GM13976 (cell line): ENCODE measurements around the gene NKTR.

ENCODE experiments used
- DNase-seq: peaks from one replicate; pipeline ENCODE4 v3.0.0; 2012; ENCODE audit warnings: low spot score
- in situ Hi-C: fragments of 300-500 bp; cut with MboI; formaldehyde crosslinking; loops from one replicate; pipeline ENCODE4 v1.12.0; 2022; ENCODE audit warnings: low sequenced_read_pairs, mixed read lengths, inconsistent platforms; ENCODE audit not compliant: unreplicated experiment
- TF ChIP-seq, protein P1 (sequence below): IDR thresholded peaks from 2 replicates; pipeline ENCODE4 v1.5.1; 2012; ENCODE audit warnings: borderline replicate concordance, mild to moderate bottlenecking; ENCODE audit not compliant: insufficient read depth; ENCODE audit errors: extremely low read depth, missing control alignments, control extremely low read depth

NKTR gene

DNA sequence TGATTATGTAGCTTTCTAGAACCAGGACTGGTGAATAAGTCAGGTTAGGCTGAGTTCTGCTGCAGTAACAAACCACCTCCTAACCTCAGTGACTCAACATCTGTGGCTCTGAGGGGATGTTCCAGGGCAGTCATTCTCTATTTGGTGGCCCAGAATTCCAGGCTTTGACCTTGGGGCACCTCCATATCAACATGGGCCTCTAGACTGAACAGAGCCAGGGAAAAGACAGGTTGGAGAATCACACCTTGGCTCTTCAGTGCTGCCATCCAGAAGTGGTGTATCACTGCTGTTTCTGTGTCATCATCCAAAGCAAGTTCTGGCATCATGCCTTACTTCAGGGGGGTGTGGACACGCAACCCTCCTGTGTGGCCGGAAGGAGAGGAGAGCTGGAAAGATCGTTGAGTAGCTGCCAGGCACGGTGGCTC, 68.3 kb downstream of the NKTR start:
- TF ChIP-seq, protein P1, sequence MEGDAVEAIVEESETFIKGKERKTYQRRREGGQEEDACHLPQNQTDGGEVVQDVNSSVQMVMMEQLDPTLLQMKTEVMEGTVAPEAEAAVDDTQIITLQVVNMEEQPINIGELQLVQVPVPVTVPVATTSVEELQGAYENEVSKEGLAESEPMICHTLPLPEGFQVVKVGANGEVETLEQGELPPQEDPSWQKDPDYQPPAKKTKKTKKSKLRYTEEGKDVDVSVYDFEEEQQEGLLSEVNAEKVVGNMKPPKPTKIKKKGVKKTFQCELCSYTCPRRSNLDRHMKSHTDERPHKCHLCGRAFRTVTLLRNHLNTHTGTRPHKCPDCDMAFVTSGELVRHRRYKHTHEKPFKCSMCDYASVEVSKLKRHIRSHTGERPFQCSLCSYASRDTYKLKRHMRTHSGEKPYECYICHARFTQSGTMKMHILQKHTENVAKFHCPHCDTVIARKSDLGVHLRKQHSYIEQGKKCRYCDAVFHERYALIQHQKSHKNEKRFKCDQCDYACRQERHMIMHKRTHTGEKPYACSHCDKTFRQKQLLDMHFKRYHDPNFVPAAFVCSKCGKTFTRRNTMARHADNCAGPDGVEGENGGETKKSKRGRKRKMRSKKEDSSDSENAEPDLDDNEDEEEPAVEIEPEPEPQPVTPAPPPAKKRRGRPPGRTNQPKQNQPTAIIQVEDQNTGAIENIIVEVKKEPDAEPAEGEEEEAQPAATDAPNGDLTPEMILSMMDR: no peak
- in situ Hi-C loops: no loop called here
- DNase-seq: no peak

DNA sequence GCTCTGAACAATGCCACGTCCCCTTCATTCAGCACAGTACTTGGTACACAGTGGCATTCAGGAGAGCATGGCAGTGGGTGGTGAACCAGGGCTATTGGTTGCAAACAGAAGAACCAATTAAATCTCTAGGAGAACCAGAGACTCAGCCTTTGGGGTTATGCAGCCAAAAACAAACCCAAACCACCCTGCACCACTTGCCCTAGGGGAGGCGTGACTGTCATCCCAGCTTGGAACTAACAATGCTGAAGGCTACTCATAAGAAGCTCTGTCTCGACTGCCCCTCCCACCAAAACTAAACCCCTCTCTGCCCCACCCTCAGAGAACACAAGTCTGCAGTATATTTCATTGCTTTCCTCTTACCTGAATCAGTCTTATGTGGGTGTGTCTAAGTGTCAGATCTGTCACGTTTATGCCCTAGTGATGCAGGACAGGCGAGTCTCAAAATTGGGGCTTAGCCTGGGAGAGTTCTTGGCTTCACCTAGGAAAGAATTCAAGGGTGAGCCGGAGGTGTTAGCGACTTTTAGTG, 69.6 kb downstream of the NKTR start:
- no peak for DNase-seq
- TF ChIP-seq, protein P1: no peak
- in situ Hi-C loops: no loop called here

DNA sequence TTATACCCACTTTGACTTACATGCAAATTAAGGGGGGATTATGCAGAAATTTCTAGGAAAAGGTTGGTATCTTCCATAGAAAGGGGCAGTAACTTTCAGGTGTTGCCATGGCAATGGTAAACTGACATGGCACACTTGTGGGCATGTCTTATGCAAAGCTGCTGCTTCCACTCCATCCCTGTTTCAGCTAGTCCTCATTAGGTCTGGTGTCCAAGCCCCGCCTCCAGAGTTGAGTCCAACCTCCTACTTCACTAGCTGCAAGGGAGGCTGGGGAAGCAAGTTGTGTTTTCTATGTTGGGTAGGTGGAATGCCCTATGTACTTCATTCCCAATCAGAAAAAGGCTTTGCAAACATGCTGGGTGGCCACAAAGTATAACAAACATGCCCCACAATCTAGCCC, 70.2 kb downstream of the NKTR start:
- TF ChIP-seq, protein P1: no peak
- in situ Hi-C loops: no loop called here
- DNase-seq: no peak

DNA sequence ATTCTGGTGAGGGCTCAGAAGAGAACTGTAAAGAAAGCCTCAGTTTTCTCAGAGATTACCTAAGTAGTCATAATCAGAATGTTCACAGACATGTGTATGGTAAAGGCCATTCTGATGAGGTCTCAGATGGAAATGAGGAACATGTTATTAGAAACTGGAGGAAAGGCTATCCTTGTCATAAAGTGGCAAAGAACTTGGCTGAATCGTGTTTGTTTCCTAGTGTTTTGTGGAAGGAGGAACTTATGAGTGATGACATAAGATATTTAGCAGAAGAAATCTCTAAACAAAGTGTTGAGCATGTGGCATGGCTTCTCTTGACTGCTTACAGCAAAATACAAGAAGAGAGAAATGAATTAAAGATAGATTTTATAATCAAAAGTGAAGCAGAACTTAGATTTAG, 72.0 kb downstream of the NKTR start:
- TF ChIP-seq, protein P1: no peak

DNA sequence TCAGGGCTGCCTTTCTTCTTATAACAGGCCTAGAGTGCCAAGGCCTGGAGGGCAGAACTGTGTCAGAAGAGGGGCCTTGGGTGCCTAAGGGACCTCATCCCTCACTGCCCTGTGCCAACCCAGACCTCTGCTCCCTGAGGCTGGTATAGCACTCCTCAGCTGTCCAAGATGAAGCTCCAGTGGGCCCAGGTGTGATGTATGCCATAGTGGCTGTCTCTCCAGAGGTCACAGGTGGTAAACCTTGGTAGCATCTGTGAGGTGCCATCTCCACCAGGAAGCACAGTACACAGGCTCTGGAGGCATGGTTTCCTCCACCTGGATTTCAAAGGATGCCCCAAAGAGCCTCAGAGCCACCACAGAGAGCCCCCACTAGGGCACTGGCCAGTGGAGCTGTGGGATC, 72.6 kb downstream of the NKTR start:
- TF ChIP-seq, protein P1: no peak
- no peak for DNase-seq
- in situ Hi-C loops: no loop called here

More for the DNA sequence above, 72.0 kb downstream of the NKTR start:
- DNase-seq: no peak
- in situ Hi-C loops: no loop called here

DNA sequence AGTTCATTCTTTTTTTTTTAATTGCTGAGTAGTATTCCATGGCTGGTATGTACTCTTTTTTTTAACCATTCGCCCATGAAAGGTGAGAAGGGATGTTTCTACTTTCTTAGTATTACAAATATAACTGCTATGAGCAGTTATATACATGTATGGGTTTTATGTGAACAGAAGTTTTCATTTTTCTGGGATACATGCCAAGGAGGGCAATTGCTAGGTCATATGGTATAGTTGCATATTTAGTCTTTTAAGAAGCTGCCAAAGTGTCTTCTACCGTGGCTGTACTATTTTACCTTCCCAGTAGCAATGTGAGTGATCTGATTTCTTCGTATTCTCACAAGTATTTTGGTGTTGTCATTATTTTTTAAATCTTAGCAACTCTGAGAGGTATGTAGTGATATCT, 73.7 kb downstream of the NKTR start:
- in situ Hi-C loops: no loop called here

More for the DNA sequence above, 73.7 kb downstream of the NKTR start:
- no peak for DNase-seq
- TF ChIP-seq, protein P1: no peak
